GM12892 (cell line): ENCODE data around the gene DCLK3.

Source experiments
- DNase-seq: peaks from one replicate; pipeline ENCODE4 v3.0.0; 2011; ENCODE audit not compliant: insufficient read length
- FAIRE-seq: peaks from 2 replicates; lab custom pipeline; 2011; peaks lifted over from hg19 to GRCh38; lab: Jason Lieb, UNC
- POLR2A ChIP-seq: IDR thresholded peaks from 2 replicates; pipeline ENCODE4 v1.6.1; 2011; ENCODE audit warnings: low read depth, low read length, control low read depth
- POLR2AphosphoS5 ChIP-seq: IDR thresholded peaks from 2 replicates; pipeline ENCODE4 v1.6.1; 2011; ENCODE audit warnings: low read depth, low read length, control low read depth
- TAF1 ChIP-seq: IDR thresholded peaks from 2 replicates; pipeline ENCODE4 v1.6.1; 2011; ENCODE audit warnings: low read depth, mild to moderate bottlenecking, control low read depth, low read length, borderline replicate concordance

DCLK3 gene

GRCh38 chr3:36786921-36787890, 22.9 kb upstream of the DCLK3 start:
- DNase-seq, result no peak
- no peak for FAIRE-seq
- TF ChIP-seq POLR2AphosphoS5 (no peak), TAF1 (no peak)

DNA sequence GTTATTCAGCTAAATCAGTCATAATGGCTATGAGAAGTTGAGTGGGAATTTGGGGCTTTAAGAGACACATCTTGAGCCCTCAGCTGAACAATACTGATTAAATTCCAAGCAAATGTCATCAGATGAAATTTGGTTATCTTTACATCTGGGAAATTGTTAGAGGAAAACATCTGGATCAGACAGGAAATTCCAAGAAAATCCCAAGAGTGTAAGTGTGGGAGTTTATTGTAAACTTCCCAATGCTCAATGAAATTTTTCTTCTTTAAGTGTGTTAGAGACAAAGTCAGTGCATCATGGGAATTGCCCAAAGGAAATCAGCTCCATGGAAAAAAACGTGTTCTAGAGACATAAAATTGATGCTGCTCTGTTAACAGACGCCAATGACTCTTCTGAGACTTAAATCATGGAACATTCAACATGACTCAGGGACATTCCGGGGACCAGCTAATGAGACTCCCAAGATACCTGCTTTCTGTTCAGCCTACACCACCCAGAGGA, 19.8 kb upstream of the DCLK3 start:
- no peak for FAIRE-seq
- TF ChIP-seq POLR2A (no peak), POLR2AphosphoS5 (no peak), TAF1 (no peak)
- DNase-seq, result no peak

GRCh38 chr3:36777424-36778218, 13.3 kb upstream of the DCLK3 start:
- DNase-seq (no peak), FAIRE-seq (no peak)
- no peak for TF ChIP-seq POLR2A
- no peak for TF ChIP-seq POLR2AphosphoS5
- no peak for TF ChIP-seq TAF1

- DNase-seq (no peak), FAIRE-seq (no peak)
- TF ChIP-seq POLR2AphosphoS5 (no peak), POLR2A (no peak), TAF1 (no peak)
These were observed 12.1 kb upstream of the DCLK3 start for GRCh38 chr3:36776436-36776835.

DNA sequence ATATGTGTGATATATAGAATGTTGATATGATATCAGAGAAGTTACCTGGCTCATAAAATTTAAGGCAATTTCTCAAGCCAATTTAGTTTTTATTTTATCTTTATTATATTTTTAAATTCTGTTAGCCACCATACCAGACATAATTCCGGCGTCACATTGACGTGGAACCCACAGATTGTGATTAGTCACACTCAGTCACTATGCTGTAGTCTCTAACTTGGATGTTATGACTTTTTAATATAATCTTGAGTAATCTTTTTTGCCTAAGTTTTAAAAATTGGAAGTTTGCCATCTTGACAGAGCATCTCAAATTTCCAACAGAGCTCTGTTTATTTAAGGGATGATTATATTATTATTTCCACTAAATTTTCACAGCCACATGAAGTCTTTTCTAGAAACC, 9.7 kb upstream of the DCLK3 start:
- TF ChIP-seq TAF1 (no peak), POLR2AphosphoS5 (no peak), POLR2A (no peak)
- DNase-seq (no peak), FAIRE-seq (no peak)

DNA sequence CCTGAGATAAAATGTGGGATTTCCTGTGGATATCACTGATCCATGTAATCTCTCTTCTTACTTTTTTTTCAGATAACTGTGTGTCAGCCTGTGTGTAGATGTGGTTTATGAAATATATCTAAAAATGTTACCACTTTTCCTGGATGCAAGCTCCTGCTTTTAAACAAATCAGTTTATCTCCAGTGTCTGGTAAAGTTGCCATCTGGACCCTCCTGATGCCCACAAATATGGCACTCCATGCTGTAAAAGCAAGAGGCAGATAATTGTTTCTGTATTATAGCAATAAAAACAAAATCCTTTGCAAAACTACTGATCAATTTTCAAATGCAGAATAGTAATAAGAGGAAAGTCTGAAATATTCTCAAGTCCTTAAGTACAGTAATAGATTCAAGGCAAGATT, 7.6 kb upstream of the DCLK3 start:
- FAIRE-seq, result no peak
- no peak for DNase-seq

DNA sequence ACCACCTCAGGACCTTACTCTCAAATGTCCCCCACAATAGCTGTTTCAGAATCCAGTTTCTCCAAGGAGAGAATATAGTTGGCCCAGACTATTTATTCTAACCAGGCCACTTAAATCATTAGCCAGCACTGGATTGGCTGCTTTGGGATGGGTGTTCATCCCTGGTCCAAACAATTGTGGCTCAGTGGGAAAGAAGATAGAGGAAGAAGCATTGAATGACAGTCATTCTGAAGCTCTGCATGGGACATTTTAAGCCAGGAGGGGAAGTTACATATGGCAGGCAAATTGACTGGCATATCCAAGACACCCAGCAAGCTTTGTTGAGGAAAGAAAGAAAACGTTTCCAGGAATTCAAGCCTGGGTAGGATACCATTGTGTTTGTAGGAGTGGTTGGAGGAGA, 5.6 kb upstream of the DCLK3 start:
- no peak for DNase-seq
- no peak for TF ChIP-seq TAF1
- TF ChIP-seq POLR2A, result no peak
- TF ChIP-seq POLR2AphosphoS5, result no peak
- FAIRE-seq, result no peak

More for the DNA sequence above, 7.6 kb upstream of the DCLK3 start:
- TF ChIP-seq TAF1 (no peak), POLR2AphosphoS5 (no peak), POLR2A (no peak)

- DNase-seq, result no peak
- FAIRE-seq, result no peak
These were observed 751 bp upstream of the DCLK3 start for GRCh38 chr3:36765104-36765503.

GRCh38 chr3:36764704-36765038, 318 bp upstream of the DCLK3 start:
- TF ChIP-seq TAF1 (no peak), POLR2AphosphoS5 (no peak), POLR2A (no peak)
- FAIRE-seq (no peak), DNase-seq (no peak)

More at GRCh38 chr3:36765104-36765503, 751 bp upstream of the DCLK3 start:
- TF ChIP-seq TAF1 (no peak), POLR2AphosphoS5 (no peak), POLR2A (no peak)

- DNase-seq, result no peak
- TF ChIP-seq POLR2AphosphoS5, result no peak
- TF ChIP-seq POLR2A, result no peak
- TF ChIP-seq TAF1, result no peak
- FAIRE-seq, result no peak
These were observed 1.2 kb downstream of the DCLK3 start for GRCh38 chr3:36762918-36763849.

DNA sequence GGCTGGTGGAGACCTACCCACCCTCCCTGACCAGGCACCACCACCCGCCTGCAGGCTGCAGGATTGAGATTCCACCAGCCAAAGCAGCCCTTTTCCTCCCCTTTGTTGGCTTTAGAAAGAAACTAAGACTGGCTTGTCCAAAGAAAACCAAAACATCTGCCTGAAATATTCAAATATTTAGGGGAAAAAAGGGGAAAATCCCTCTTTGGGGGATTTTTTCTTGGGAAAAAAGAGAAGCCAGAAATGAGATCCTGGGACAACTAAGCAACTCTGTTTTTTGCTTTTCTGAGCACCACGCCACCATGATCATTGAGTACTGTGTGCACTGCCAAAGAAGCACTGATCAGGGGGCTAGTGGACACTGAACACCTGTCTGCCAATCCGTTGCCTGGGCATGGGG, 2.6 kb downstream of the DCLK3 start:
- no peak for TF ChIP-seq POLR2AphosphoS5
- no peak for TF ChIP-seq POLR2A
- TF ChIP-seq TAF1, result no peak
- DNase-seq, result no peak
- no peak for FAIRE-seq
